Middle frontal gyrus (tissue), 1 donor: ENCODE data around the gene PLEKHG1.

ENCODE experiments used
- DNase-seq: peaks from one replicate; pipeline ENCODE4 v3.0.0-alpha.2; 2015; ENCODE audit warnings: low spot score; ENCODE audit errors: extremely low spot score

Gene PLEKHG1

GRCh38 chr6:150639823-150640331, 40.2 kb downstream of the PLEKHG1 start:
- no peak for DNase-seq

DNA sequence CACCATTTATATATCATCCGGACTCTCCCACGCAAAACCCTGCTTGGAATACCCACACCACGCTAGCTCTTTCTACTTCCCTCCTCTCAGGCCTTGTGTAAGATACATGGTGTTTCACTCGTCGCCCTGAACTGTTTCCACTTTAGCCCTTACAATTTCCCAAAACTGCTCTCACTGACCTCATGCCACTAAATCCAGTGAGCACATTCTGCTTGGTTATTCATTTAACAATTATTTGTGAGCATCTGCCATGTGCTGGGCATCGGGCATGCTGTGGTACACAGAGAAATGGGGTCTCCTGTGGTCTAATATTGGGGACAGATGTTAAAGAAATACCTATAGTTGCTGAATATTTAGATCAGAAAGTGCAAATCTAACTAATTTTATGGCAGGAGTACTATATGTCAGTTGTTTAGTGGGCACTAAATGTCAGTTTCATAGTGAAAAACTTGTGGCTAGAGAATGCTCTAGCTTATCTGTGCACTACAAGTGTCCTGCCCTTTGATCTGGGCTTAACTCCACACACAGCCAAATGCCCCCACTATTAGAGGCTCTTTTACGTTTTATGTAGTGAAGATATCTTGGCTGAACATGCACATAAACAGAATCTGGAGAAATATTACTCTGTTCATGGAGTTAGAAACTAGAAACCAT, 41.0 kb downstream of the PLEKHG1 start:
- no peak for DNase-seq

DNA sequence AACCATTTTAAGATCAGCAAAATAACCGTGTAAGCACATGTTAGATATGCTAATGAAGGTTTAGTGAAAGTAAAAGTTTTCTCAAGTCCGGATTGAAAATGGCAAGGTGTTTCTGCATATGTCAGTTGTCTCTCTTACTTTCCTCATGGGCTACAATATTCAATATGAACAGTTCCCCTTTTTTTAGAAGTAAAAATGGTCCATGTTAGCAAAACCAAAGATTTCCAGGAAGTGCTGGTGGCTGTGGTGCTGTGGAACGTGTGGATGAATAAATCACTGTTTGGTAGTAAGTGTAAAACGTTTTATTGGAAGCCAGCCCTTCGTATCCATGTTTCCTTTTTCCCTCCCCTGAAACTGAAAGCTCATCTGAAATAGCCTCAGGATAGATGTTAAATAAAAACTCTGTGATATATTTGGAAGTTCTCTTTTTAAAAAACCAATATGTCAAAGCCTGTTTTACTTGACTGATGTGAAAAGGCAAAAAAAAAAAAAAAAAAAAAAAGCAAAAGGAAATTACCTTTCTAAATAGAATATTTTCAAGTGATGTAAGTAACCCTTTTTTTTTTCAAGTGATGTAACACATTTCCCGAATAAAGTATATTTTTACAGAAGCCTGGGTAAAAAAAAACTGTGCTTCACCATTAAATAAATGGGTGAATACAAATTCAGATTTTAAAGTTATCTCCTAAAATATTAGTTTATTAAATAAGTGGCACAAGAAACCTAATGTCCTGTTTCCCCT, 41.9 kb downstream of the PLEKHG1 start:
- no peak for DNase-seq

- no peak for DNase-seq
Measured at GRCh38 chr6:150646228-150646627, 46.5 kb downstream of the PLEKHG1 start.

- no peak for DNase-seq
Measured at GRCh38 chr6:150647051-150647450, 47.4 kb downstream of the PLEKHG1 start.
